Retinal pigment epithelial cell (primary cell): ENCODE results near the gene CPAMD8.

Experiments
- DNase-seq: peaks from one replicate; pipeline ENCODE4 v3.0.0-alpha.2; 2010; ENCODE audit warnings: low read depth
- H3K4me3 ChIP-seq: 2 replicates; pipeline ENCODE4 v1.5.1; 2011; ENCODE audit warnings: mild to moderate bottlenecking, low read length, control low read depth, moderate library complexity
- TF ChIP-seq, protein P1 (sequence below): conservative IDR thresholded peaks from 2 replicates; pipeline ENCODE4 v1.5.1; 2011; ENCODE audit warnings: low read depth, low read length, control low read depth, inconsistent platforms

CPAMD8 gene

GRCh38 chr19:16862826-16863415 lies 163.7 kb downstream of the CPAMD8 start:
- no peak for DNase-seq
- TF ChIP-seq, protein P1, sequence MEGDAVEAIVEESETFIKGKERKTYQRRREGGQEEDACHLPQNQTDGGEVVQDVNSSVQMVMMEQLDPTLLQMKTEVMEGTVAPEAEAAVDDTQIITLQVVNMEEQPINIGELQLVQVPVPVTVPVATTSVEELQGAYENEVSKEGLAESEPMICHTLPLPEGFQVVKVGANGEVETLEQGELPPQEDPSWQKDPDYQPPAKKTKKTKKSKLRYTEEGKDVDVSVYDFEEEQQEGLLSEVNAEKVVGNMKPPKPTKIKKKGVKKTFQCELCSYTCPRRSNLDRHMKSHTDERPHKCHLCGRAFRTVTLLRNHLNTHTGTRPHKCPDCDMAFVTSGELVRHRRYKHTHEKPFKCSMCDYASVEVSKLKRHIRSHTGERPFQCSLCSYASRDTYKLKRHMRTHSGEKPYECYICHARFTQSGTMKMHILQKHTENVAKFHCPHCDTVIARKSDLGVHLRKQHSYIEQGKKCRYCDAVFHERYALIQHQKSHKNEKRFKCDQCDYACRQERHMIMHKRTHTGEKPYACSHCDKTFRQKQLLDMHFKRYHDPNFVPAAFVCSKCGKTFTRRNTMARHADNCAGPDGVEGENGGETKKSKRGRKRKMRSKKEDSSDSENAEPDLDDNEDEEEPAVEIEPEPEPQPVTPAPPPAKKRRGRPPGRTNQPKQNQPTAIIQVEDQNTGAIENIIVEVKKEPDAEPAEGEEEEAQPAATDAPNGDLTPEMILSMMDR: no peak
- no peak overlapping the region for H3K4me3 ChIP-seq

DNA sequence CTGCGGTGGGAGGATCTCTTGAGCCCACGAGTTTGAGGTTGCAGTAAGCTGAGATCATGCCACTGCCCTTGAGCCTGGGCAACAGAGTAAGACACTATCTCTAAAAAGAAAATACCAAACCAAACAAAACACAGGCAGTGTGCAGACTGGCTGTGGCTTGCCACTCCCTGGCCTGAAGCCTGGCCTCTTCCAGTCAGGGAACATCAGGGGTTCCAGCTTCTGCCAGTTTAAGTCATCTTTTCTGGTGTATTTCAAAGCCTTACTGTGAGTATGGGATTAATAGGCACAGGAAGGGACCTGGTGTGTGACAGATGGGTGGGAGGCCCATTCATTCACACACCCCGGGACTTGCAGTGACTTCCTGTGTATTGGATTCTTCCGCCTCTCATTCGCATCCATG lies 164.8 kb downstream of the CPAMD8 start:
- TF ChIP-seq, protein P1: no peak
- DNase-seq: no peak
- no peak overlapping the region for H3K4me3 ChIP-seq

DNA sequence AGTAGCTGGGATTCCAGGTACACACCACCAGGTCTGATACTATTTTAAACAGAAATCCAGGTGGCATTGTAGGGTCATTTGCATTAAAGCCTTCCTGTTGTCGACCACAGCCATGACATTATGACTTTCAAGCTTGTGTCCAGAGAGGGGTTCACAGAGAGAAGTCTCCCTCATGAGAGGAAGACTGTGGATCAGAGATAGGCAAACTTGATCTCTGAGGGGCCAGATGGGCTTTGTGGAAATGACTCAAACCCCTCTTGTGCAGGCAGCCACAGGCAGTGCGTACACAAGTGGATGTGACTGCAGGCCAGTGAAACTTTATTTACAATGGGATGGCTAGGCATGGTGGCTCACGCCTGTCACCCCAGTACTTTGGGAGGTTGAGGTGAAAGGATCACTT lies 165.6 kb downstream of the CPAMD8 start:
- no peak for DNase-seq
- no peak overlapping the region for H3K4me3 ChIP-seq
- TF ChIP-seq, protein P1: no peak

GRCh38 chr19:16860118-16860517 lies 166.5 kb downstream of the CPAMD8 start:
- TF ChIP-seq, protein P1: no peak
- no peak overlapping the region for H3K4me3 ChIP-seq
- DNase-seq: no peak

- DNase-seq: no peak
- TF ChIP-seq, protein P1: no peak
Measured at GRCh38 chr19:16859626-16860025, 167.0 kb downstream of the CPAMD8 start.

DNA sequence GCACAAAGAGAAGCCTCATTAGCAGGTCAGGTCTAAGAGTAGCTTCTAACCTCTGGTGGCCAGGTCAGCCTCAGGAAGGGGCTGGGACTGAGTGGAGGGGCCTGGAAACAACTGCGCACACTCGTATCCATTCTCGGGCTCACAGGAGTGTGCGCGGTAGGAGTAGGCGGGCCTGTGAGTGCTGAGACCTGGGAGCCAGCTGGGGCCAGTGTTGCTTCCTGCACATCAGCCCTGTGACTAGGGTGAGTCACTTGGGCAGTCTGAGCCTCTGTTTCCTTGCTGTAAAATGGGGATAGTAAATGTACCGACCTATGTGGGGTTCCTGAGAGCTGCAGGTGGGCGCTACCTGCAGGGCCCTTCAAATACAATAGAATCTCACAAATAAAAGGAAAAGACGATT lies 170.5 kb downstream of the CPAMD8 start:
- DNase-seq: no peak
- no peak overlapping the region for H3K4me3 ChIP-seq
- TF ChIP-seq, protein P1: no peak

More at GRCh38 chr19:16859626-16860025, 167.0 kb downstream of the CPAMD8 start:
- H3K4me3 ChIP-seq: no peak overlapping the region

DNA sequence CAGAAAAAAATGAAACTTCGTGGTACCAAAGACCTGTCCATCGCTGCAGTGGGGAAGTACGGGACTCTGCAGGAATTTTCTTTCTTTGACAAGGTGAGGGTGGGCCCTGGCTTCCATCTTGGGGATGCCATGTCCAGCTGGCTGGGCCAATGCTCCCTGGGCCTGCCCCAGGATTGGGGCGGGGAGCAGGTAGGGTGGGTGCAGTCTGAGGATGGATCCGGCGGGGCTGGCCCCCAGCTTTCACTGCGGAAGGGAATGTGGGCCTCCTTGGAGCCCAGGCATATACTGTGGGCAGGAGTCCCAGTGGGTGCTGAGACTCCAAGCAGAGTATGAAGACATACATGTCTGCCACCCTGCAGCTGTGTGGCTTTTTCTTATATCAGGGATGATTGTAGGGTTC lies 173.5 kb downstream of the CPAMD8 start:
- no peak for DNase-seq
- TF ChIP-seq, protein P1: no peak
- no peak overlapping the region for H3K4me3 ChIP-seq
